SK-N-SH treated with all-trans-retinoic acid at 6 μM for 48 hours (cell line): ENCODE measurements around the gene TAT.

ENCODE experiments used
- ARNTL ChIP-seq: fragments of 450-650 bp; formaldehyde crosslinking; IDR thresholded peaks from 2 replicates; pipeline ENCODE4 v1.5.0; 2020; ENCODE audit warnings: low read depth, mild to moderate bottlenecking, moderate library complexity, borderline replicate concordance
- ISL1 ChIP-seq: fragments of 250-450 bp; sonication (Bioruptor Pico); IDR thresholded peaks from 2 replicates; pipeline ENCODE4 v2.1.2; 2022; ENCODE audit warnings: mild to moderate bottlenecking, moderate library complexity
- RARB ChIP-seq: fragments of 250-450 bp; sonication (Bioruptor Pico); IDR thresholded peaks from 2 replicates; pipeline ENCODE4 v1.8.0; 2021; ENCODE audit warnings: mild to moderate bottlenecking, moderate library complexity
- SNAI2 ChIP-seq: fragments of 250-450 bp; sonication (Bioruptor Pico); IDR thresholded peaks from 2 replicates; pipeline ENCODE4 v1.5.0; 2020; ENCODE audit warnings: mild to moderate bottlenecking, moderate library complexity
- ZFP3 ChIP-seq: fragments of 250-450 bp; sonication (Bioruptor Pico); IDR thresholded peaks from 2 replicates; pipeline ENCODE4 v1.5.0; 2020; ENCODE audit warnings: mild to moderate bottlenecking, moderate library complexity

DNA sequence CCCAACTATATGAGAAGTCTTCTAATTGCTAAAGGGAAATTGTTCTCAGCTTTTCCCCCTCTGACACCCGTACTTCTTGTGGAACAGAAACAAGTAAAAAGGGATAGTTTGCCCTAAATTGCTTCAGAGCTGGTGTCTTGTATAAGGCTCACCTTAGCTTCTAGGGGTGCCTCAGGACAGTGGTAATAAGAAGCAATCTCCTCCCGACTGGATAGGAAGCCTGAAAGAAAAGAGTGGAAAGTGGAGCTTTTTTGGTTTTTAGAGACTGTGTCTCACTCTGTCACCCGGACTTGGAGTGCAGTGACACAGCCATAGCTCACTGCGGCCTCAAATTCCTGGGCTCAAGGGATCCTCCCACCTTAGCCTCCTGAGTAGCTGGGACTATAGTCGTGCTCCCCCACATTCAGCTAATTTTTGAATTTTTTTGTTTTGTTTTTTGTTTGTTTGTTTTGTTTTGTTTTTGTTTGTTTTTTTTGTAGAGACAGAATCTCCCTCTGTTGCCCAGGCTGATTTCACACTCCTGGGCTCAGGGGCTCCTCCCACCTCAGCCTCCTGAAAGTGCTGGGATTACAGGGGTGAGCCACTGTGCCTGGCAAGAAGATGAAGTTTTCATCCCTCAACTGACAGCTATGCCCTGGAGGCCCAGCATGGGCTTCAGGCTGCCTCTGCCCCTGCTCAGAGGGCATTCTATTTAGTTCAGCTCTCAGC, 3.4 kb downstream of the TAT start:
- no peak for TF ChIP-seq RARB (CRISPR knock-in tag)
- no peak for TF ChIP-seq ZFP3 (CRISPR knock-in tag)
- no peak for TF ChIP-seq ARNTL (CRISPR knock-in tag)
- no peak for TF ChIP-seq ISL1 (CRISPR knock-in tag)
- no peak for TF ChIP-seq SNAI2 (CRISPR knock-in tag)
